Measurements from ENCODE around the gene ULBP2.

DNA sequence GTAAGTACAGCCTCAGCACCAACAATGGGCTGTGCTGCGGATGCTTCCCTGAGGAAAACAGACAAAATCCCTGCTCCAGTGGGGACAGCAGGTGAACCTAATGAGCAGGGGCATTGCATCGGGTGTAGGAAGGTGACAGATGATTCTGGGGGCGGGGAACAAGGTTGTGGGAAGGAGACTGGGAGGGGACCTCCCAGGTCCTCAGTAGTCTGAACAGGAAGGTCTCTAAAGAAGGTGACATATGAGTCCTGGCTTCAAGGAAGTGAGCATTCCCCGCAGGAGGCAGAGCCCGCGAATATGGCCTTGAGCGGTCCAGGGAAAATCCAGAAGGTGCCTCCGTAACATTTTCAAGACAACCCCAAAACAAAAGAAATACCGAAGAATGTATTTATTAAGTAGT, 41.3 kb downstream of the ULBP2 start:
- TF ChIP-seq, protein P1, sequence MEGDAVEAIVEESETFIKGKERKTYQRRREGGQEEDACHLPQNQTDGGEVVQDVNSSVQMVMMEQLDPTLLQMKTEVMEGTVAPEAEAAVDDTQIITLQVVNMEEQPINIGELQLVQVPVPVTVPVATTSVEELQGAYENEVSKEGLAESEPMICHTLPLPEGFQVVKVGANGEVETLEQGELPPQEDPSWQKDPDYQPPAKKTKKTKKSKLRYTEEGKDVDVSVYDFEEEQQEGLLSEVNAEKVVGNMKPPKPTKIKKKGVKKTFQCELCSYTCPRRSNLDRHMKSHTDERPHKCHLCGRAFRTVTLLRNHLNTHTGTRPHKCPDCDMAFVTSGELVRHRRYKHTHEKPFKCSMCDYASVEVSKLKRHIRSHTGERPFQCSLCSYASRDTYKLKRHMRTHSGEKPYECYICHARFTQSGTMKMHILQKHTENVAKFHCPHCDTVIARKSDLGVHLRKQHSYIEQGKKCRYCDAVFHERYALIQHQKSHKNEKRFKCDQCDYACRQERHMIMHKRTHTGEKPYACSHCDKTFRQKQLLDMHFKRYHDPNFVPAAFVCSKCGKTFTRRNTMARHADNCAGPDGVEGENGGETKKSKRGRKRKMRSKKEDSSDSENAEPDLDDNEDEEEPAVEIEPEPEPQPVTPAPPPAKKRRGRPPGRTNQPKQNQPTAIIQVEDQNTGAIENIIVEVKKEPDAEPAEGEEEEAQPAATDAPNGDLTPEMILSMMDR (IDR thresholded peaks at IDR 0.05): no peak
- no peak for TF ChIP-seq POLR2A (IDR thresholded peaks at IDR 0.05)
